DMS53 (cell line): ENCODE data around the gene RNF207.

ENCODE experiments used
- DNase-seq: peaks from one replicate; lab custom pipeline; 2025; lab: John Stamatoyannopoulos, UW

RNF207 gene, protein sequence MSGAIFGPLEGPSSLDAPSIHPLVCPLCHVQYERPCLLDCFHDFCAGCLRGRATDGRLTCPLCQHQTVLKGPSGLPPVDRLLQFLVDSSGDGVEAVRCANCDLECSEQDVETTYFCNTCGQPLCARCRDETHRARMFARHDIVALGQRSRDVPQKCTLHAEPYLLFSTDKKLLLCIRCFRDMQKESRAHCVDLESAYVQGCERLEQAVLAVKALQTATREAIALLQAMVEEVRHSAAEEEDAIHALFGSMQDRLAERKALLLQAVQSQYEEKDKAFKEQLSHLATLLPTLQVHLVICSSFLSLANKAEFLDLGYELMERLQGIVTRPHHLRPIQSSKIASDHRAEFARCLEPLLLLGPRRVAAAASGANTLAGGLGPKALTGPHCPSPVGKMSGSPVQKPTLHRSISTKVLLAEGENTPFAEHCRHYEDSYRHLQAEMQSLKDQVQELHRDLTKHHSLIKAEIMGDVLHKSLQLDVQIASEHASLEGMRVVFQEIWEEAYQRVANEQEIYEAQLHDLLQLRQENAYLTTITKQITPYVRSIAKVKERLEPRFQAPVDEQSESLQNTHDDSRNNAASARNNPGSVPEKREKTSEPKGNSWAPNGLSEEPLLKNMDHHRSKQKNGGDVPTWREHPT

DNA sequence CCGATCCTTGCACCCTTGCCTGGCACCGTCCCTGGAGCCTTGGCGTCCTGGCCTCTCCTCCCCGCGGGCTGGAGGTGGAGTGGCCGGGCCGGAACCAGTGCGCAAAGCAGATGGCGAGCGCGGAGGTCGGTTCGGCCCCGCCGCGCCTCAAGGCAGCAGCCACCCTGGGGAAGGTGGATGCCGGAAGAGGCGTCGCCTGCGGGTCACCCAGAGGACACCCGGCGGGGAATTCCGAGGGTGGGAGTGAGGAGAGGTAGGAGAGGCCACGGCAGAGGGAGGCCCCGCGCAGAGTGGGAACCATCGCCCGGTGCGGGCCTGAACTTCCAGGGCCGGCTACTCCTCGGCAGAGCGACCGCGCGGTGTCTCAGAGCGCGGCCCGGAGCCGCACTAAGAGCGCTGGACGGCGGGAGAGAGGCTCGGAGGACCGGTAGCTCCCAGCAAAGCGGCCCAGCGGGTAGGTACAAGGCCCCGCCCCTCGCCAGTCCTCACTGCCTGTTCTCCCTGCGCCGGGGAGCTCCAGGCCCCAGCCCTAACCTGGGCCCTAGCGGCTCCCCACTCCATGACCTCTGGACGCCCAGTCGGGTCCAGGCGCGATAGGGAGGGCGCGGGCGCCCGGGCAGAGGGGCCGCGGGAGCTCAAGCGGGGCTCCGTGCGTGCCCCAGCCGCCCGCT, at the start of gene RNF207:
RNF207 (plus strand) TSS at position 271 of the 671 bp plus-strand sequence. CDS start 417 bp downstream, outside the sequence.
- DNase-seq: peak; percentile 96

GRCh38 chr1:6157132-6157527, 48.8 kb upstream of the RNF207 start:
- no peak for DNase-seq

DNA sequence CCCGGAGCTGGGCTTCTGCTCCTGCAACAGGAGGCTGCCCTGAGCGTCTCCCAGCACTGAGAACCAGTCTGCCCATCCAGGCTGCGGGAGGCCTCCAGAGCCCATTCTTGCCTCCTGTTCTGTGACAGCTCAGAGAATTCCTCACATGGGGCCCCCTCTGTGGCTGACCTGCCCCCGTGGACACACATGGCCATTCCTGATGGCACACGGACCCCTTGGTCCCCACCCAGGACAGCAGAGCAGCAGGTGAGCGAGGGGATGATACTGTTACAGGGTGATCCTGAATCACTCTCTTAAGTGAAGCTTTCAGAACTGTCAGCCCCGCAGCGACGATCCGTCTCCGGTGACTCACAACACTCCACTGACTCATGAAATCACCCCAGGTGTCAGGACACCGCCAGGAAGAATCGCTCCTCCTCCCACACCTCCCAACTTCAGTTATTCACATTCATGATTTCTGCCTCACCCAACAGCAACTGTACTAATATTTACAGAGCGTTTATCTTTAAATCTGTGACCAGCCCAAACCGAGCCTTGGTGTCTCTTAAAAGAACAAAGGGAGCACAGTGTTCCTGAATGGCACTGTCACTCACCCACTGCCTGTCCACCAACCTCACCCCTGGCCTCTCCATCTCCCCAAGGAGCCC, 48.3 kb upstream of the RNF207 start:
- DNase-seq: peak; percentile 95

DNA sequence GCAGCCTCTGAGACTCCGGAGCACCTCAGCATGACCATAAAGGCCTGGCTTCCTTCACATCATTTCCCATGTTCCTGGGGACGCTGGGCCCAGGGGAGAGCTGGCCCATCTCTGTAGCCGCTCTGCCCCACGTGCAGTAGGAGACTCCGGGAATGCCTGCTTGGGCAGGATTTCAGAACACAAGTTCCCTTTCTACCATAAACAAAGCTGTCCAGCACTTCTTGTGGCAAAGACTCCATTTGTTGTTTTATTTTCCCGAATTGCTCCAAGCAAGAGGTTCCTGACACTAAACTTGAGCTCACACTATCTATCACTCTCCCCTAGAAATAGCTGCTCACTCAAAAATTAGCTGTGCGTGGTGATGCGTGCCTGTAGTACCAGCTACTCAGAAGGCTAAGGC, 47.7 kb upstream of the RNF207 start:
- DNase-seq: no peak

GRCh38 chr1:6162341-6162740, 43.6 kb upstream of the RNF207 start:
- no peak for DNase-seq

DNA sequence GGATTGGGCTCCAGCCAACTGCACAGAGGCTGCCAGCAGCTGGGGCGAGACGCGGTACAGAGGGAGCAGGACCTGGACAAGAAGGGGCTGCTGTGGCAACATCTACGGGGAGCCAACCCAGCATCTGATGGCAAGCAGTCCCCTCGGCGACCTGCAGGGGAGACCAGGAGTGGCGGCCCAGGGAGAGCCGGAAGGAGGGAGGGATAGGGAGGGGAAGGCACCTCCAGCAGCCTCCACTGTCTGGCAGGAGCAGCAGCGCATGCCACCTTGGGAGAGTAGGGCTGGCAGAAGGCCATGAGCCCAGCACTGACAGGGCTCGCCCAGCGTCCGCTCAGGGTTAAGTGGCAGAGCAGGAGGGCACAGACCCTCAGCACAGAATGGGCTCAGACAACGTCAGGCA, 43.1 kb upstream of the RNF207 start:
- DNase-seq: peak; percentile 59

DNA sequence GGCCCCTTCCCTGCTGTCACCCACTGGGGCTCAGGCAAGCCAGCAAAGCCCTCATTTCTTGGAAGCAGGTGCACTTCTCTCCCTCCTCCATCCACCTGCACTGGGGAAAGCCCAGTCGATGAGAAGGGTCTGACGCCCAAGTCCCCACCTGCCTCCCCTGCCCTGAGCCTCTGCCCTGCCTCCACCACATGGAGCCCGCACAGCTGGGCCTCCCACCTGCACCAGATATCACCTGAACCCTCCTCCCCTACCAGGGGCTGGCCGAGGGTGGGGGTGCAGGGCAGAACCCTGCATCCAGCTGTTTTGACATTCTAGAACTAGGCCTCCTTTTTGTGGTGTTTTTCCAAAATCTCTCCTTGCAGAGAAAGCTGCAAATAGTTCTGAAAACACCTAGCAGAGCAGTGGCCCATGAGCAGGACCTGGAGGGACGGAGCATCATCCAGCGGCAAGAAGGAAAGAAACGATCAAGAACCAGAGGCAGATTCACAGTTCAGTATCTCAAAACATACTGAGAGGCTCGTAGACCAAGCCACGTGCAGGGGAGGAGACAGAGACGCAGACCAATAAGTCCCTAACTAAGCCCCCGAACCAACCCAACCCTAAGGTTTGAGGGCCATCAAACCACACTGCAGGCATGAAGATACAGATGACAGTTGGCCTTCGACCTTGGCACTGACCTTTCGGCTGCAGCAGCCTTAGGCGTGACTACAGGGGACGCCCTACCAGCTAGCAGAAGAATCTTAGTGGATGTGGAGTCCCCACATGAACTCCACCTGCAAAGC, 42.5 kb upstream of the RNF207 start:
- no peak for DNase-seq

- no peak for DNase-seq
These were observed 41.8 kb upstream of the RNF207 start for GRCh38 chr1:6163973-6164617.

- no peak for DNase-seq
These were observed 40.9 kb upstream of the RNF207 start for GRCh38 chr1:6165027-6165426.

DNA sequence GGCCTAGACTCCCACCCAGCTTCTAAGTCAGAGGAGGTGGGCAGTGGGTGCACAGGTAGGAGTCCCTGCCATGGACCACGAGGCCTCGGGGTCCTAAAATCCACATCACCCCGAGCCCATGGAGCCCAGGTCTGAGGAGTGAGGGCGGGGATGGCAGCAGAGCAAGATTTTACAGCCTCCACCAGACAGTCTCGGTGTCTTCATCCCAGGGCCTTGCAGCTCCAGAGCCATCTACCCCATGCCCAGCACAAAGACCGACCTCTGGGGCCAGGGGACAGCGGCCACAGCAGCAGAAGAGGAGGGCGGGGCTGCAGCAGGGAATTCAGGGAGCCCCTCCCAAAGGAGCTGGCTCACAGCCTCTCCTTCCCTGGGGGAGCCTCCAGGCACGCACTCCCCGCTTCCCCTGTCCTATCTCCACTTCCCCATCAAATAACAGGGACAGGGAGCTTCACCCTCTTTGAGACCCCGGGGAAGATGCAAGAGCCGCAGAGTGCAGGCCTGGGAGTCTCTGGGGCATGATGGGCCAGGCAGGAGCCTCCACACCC, 40.4 kb upstream of the RNF207 start:
- no peak for DNase-seq

GRCh38 chr1:6166221-6166620, 39.7 kb upstream of the RNF207 start:
- no peak for DNase-seq

- no peak for DNase-seq
These were observed 39.1 kb upstream of the RNF207 start for GRCh38 chr1:6166655-6167390.

DNA sequence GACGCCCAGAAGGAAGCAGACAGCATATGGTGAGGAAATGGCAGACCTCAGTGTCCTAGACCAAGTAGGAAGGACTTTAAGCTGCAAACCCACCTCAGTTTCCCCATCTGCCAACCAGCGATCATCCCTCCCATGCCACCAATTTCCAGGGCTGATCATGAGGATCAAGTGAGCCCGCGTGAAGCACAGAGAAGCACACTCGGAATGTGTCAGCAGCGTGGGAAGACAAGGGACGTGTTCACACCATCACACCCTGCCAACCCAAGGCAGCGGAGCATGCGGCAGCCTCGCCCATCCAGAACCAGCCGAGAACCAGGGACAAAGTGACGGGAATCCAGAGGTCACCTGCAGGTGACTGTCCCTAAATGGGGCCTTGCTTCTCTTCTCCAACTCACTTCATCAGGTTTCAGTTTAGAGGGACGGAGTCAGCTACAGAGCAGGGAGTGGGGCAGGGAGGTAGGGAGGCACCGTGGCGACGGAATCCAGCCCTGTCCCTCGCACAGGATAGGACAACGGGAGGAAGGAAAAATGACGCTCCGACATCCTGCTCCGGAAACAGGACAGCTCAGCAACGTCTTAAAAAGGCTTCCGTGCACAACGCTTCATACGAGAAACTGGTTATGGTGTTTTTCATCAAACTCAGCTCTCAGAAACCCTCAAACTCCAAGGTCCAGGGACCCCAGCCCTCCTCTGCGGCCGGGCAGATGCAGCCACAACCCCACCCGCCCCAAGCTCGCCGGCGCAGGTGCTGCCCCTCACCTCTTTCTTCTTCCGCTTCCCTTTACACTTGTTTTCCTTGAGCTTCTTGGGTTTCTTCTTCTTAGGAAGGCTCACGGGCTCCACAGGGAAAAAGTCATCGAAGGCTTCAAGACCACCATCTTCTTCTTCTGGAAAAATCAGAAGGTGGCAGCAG, 38.3 kb upstream of the RNF207 start:
- DNase-seq: no peak

GRCh38 chr1:6168947-6169586, 36.9 kb upstream of the RNF207 start:
- DNase-seq: peak; percentile 45

- no peak for DNase-seq
These were observed 35.7 kb upstream of the RNF207 start for GRCh38 chr1:6170116-6170741.

- no peak for DNase-seq
These were observed 35.1 kb upstream of the RNF207 start for GRCh38 chr1:6170742-6171201.

DNA sequence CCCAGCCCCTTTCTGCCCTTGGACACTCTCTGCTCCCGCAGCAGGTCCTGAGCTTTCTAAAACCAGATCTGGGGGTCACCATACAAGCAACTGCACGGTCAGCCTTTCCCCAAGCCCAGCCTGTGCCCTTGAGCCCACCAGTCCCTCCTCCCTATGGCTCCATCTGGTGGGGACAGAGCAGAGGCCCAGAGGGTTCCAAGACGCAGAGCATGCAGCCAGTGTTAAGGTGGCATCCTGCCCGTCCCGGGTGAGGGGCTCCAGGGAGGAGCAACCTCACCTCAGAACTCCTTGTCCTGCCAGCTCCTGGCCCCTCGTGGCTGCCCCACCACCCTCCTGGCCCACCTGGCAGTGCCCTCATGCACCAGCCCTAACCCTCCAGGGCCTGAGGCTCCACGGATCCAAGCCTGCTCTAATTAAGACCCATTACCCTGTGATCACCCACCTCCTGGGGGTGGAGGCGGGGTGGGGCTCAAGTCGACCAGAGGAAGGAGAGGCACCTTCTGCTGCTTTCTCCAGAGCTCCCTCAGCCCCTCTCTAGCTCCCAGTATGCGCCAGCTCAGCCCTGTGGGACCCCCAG, 34.3 kb upstream of the RNF207 start:
- peak; percentile 67 for DNase-seq

GRCh38 chr1:6172549-6172948, 33.4 kb upstream of the RNF207 start:
- DNase-seq: no peak
